ENCODE data around the gene XRN1.

- TF ChIP-seq FOXM1 (IDR thresholded peaks at IDR 0.05; ENCODE audit: low read depth, low read length) (no peak), ESRRA (IDR thresholded peaks at IDR 0.05; ENCODE audit: low read length) (no peak), RAD21 (IDR thresholded peaks at IDR 0.05; ENCODE audit: insufficient read depth, low read depth, low read length) (no peak), POLR2AphosphoS5 (IDR thresholded peaks at IDR 0.05; ENCODE audit: low read length) (no peak), POLR2A (IDR thresholded peaks at IDR 0.05; ENCODE audit: low read depth, low read length) (no peak), ZNF274 (IDR thresholded peaks at IDR 0.05; ENCODE audit: insufficient read depth, insufficient read length) (no peak)
Measured at GRCh38 chr3:142354076-142354475, 93.8 kb downstream of the XRN1 start.
